ENCODE data around the gene MED31. TPM values are rescaled to one million over a fixed set of nuclear protein-coding genes. Genes with fewer than 3 reads are reported as not detected.
"Not testable (repeated sequence)": the region's sequence is repeated elsewhere in the genome, so short reads cannot be mapped to it uniquely, and the experiment has no call there.

The MED31 gene
- total RNA-seq, 1 donor from 2014 or later, result 21.0 TPM

DNA sequence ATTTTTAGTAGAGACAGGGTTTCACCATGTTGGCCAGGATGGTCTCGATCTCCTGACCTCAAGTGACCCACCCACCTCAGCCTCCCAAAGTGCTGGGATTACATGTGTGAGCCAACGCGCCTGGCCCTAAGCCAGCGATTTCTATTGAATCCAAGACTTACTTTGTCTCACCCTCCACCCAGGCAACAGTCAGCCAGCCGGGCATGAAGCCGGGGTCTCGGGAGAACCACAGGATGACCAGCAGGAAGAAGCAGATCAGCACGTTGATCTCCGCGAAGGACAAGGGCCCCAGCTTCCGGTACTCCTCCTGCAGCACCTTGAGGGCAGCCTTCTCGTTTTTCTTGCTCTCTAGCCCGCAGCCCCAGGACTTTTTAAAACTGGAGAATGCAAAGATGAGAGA lies 44.2 kb upstream of the MED31 start:
- Histone ChIP-seq H3K4me3 (ENCODE audit: insufficient read depth, low read depth, low read length) (no peak overlapping the region), H3K27me3 (ENCODE audit: insufficient read depth, low read length) (peaks cover 5% of the 10 kb centered on the region), H4K20me1 (ENCODE audit: insufficient read depth, low read length) (no peaks in the 10 kb centered on the region), H3K36me3 (ENCODE audit: insufficient read depth, low read length) (no peaks in the 10 kb centered on the region), H3K9ac (ENCODE audit: low read length) (no peak overlapping the region), H3K4me2 (ENCODE audit: low read length) (no peak overlapping the region), H3K4me1 (ENCODE audit: insufficient read depth, low read length) (no peaks in the 10 kb centered on the region), H3K79me2 (ENCODE audit: insufficient read depth, low read length) (no peaks in the 10 kb centered on the region), H3K27ac (ENCODE audit: low read depth, low read length) (no peak overlapping the region), H3K9me3 (ENCODE audit: insufficient read depth, low read depth, low read length) (no peaks in the 10 kb centered on the region), H2AFZ (ENCODE audit: low read depth, low read length) (no peak overlapping the region)
- H3K9me3 Mint-ChIP-seq (ENCODE audit: unreplicated experiment), result peaks cover 8% of the 10 kb centered on the region
- no peak overlapping the region for H3K4me3 Mint-ChIP-seq (ENCODE audit: unreplicated experiment)
- peaks cover 55% of the 10 kb centered on the region for H3K27me3 Mint-ChIP-seq (ENCODE audit: low read depth, unreplicated experiment)
- TF ChIP-seq EZH2 (IDR thresholded peaks at IDR 0.05; ENCODE audit: insufficient read depth, low read length), result no peak
- TF ChIP-seq, protein P1, sequence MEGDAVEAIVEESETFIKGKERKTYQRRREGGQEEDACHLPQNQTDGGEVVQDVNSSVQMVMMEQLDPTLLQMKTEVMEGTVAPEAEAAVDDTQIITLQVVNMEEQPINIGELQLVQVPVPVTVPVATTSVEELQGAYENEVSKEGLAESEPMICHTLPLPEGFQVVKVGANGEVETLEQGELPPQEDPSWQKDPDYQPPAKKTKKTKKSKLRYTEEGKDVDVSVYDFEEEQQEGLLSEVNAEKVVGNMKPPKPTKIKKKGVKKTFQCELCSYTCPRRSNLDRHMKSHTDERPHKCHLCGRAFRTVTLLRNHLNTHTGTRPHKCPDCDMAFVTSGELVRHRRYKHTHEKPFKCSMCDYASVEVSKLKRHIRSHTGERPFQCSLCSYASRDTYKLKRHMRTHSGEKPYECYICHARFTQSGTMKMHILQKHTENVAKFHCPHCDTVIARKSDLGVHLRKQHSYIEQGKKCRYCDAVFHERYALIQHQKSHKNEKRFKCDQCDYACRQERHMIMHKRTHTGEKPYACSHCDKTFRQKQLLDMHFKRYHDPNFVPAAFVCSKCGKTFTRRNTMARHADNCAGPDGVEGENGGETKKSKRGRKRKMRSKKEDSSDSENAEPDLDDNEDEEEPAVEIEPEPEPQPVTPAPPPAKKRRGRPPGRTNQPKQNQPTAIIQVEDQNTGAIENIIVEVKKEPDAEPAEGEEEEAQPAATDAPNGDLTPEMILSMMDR (IDR thresholded peaks at IDR 0.05; ENCODE audit: insufficient read depth, low read depth, low read length), result no peak
- H3K27ac Mint-ChIP-seq (ENCODE audit: unreplicated experiment), result no peak overlapping the region
- FAIRE-seq (no peak), DNase-seq (ENCODE audit: low read depth) (peak; percentile 21)
- H3K4me1 Mint-ChIP-seq (ENCODE audit: low read depth, unreplicated experiment), result peaks cover 4% of the 10 kb centered on the region
- H3K36me3 Mint-ChIP-seq (ENCODE audit: low read depth, unreplicated experiment), result peaks cover 10% of the 10 kb centered on the region

DNA sequence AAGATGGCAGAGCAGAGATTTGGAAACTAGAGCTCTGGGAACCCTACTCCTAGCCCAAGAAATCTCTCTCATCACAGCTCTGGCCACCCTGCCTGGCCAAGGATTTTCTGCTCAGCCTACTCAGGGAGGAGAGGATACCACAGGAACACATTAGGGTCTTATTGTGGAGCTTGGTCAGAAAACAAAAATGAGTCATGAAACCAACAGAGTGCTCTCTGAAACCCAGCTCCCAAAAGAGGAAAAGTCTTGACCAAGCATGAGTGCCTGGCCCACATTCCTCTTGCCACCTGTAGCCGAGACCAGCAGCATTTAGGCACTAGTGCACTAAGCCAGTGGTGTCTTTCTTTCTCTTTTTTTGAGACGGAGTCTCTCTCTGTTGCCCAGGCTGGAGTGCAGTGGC lies 43.6 kb upstream of the MED31 start:
- H3K36me3 Mint-ChIP-seq (ENCODE audit: low read depth, unreplicated experiment), result peaks cover 10% of the 10 kb centered on the region
- no peaks in the 10 kb centered on the region for H3K36me3 ChIP-seq (ENCODE audit: insufficient read depth, low read length)
- DNase-seq (ENCODE audit: low read depth), result no peak
- H3K4me1 Mint-ChIP-seq (ENCODE audit: low read depth, unreplicated experiment), result peaks cover 4% of the 10 kb centered on the region
- H3K4me3 ChIP-seq (ENCODE audit: insufficient read depth, low read depth, low read length), result no peak overlapping the region
- no peak for TF ChIP-seq EZH2 (IDR thresholded peaks at IDR 0.05; ENCODE audit: insufficient read depth, low read length)
- TF ChIP-seq, protein P1 (IDR thresholded peaks at IDR 0.05; ENCODE audit: insufficient read depth, low read depth, low read length), result no peak
- no peak overlapping the region for H3K4me2 ChIP-seq (ENCODE audit: low read length)
- peaks cover 53% of the 10 kb centered on the region for H3K27me3 Mint-ChIP-seq (ENCODE audit: low read depth, unreplicated experiment)
- H3K79me2 ChIP-seq (ENCODE audit: insufficient read depth, low read length), result no peaks in the 10 kb centered on the region
- H2AFZ ChIP-seq (ENCODE audit: low read depth, low read length), result no peak overlapping the region
- FAIRE-seq, result no peak
- H4K20me1 ChIP-seq (ENCODE audit: insufficient read depth, low read length), result no peaks in the 10 kb centered on the region
- H3K9ac ChIP-seq (ENCODE audit: low read length), result no peak overlapping the region
- H3K9me3 ChIP-seq (ENCODE audit: insufficient read depth, low read depth, low read length), result no peaks in the 10 kb centered on the region
- H3K27me3 ChIP-seq (ENCODE audit: insufficient read depth, low read length), result peaks cover 5% of the 10 kb centered on the region
- H3K4me3 Mint-ChIP-seq (ENCODE audit: unreplicated experiment), result no peak overlapping the region
- H3K9me3 Mint-ChIP-seq (ENCODE audit: unreplicated experiment), result peaks cover 8% of the 10 kb centered on the region
- H3K27ac Mint-ChIP-seq (ENCODE audit: unreplicated experiment), result no peak overlapping the region
- H3K27ac ChIP-seq (ENCODE audit: low read depth, low read length), result no peak overlapping the region
- H3K4me1 ChIP-seq (ENCODE audit: insufficient read depth, low read length), result no peaks in the 10 kb centered on the region

- not testable (repeated sequence) for H3K36me3 ChIP-seq (ENCODE audit: insufficient read depth, low read length); H3K27ac Mint-ChIP-seq (ENCODE audit: unreplicated experiment); H3K4me3 Mint-ChIP-seq (ENCODE audit: unreplicated experiment); H3K9ac ChIP-seq (ENCODE audit: low read length); H3K4me1 ChIP-seq (ENCODE audit: insufficient read depth, low read length); H3K4me3 ChIP-seq (ENCODE audit: insufficient read depth, low read depth, low read length); FAIRE-seq; H3K9me3 Mint-ChIP-seq (ENCODE audit: unreplicated experiment); H3K79me2 ChIP-seq (ENCODE audit: insufficient read depth, low read length); H3K4me1 Mint-ChIP-seq (ENCODE audit: low read depth, unreplicated experiment); H3K27ac ChIP-seq (ENCODE audit: low read depth, low read length); H3K9me3 ChIP-seq (ENCODE audit: insufficient read depth, low read depth, low read length); H2AFZ ChIP-seq (ENCODE audit: low read depth, low read length); H3K27me3 ChIP-seq (ENCODE audit: insufficient read depth, low read length); H3K4me2 ChIP-seq (ENCODE audit: low read length); DNase-seq (ENCODE audit: low read depth); H4K20me1 ChIP-seq (ENCODE audit: insufficient read depth, low read length)
- H3K27me3 Mint-ChIP-seq (ENCODE audit: low read depth, unreplicated experiment), result peaks cover 61% of the 10 kb centered on the region
- H3K36me3 Mint-ChIP-seq (ENCODE audit: low read depth, unreplicated experiment), result peaks cover 10% of the 10 kb centered on the region
Observed at GRCh38 chr17:6691958-6692357, 40.6 kb upstream of the MED31 start.

Measured in astrocyte (in vitro differentiated cells and primary cell).